SK-N-SH (cell line): ENCODE results near the gene GARNL3. TPM values are rescaled to one million over a fixed set of nuclear protein-coding genes. Genes with fewer than 3 reads are reported as not detected.

Source experiments
- CTCF ChIA-PET: fragments of 300-600, 350-600 bp; formaldehyde crosslinking; extraction: SDS; loops from one replicate; lab custom pipeline; 2021; lab: Yijun Ruan, JAX
- POLR2A ChIA-PET: fragments of 350-600 bp; sonication (Branson Sonifier 250); formaldehyde crosslinking; extraction: SDS; loops from one replicate; lab custom pipeline; 2020; ENCODE audit warnings: antibody characterized with exemption, inconsistent platforms; lab: Yijun Ruan, JAX
- DNase-seq: peaks from one replicate; pipeline ENCODE4 v3.0.0; 2012
- H2AFZ ChIP-seq: fragments of 200-600 bp; sonication (generic); 2 replicates; pipeline ENCODE4 v1.8.1; 2016; ENCODE audit warnings: antibody characterized with exemption, mild to moderate bottlenecking, low read depth
- H3F3A ChIP-seq: fragments of 200-600 bp; sonication (generic); replicated peaks from 2 replicates; pipeline ENCODE3; 2016; ENCODE audit warnings: antibody characterized with exemption, mild to moderate bottlenecking; ENCODE audit not compliant: insufficient read depth
- H3K27ac ChIP-seq, 2 experiments: fragments of 200-500 bp in 1 of 2; fragments of 200-600 bp in 1 of 2; sonication (Bioruptor generic) in 1 of 2; sonication (generic), shearing (Covaris generic) in 1 of 2; 2 replicates each; pipeline versions ENCODE4 v1.5.1 to v1.6.1; 2014 to 2016; ENCODE audit warnings: low read depth in 2 of 2, inconsistent platforms in 1 of 2, low read length in 1 of 2, mild to moderate bottlenecking in 1 of 2, mixed read lengths in 1 of 2
- H3K27me3 ChIP-seq: fragments of 200-600 bp; sonication (generic), shearing (Covaris generic); 2 replicates; pipeline ENCODE4 v1.6.1; 2016; ENCODE audit warnings: mixed run types; ENCODE audit not compliant: insufficient read depth
- H3K36me3 ChIP-seq, 2 experiments: fragments of 200-500 bp in 1 of 2; fragments of 200-600 bp in 1 of 2; sonication (Bioruptor generic) in 1 of 2; sonication (generic) in 1 of 2; replicated peaks in 1 of 2; 2 replicates each; pipeline versions ENCODE3 to v1.5.1; 2014 to 2016; ENCODE audit warnings: low read length in 1 of 2, mild to moderate bottlenecking in 1 of 2; ENCODE audit not compliant: insufficient read depth in 2 of 2, control insufficient read depth in 1 of 2
- H3K4me1 ChIP-seq, 2 experiments: fragments of 200-500 bp in 1 of 2; fragments of 200-600 bp in 1 of 2; sonication (Bioruptor generic) in 1 of 2; sonication (generic), shearing (Covaris generic) in 1 of 2; 2 replicates each; pipeline versions ENCODE4 v1.5.1 to v1.6.1; 2014 to 2016; ENCODE audit warnings: low read depth in 1 of 2, low read length in 1 of 2, mixed run types in 1 of 2; ENCODE audit not compliant: insufficient read depth in 2 of 2, control insufficient read depth in 1 of 2
- H3K4me2 ChIP-seq: fragments of 200-600 bp; sonication (generic), shearing (Covaris generic); 2 replicates; pipeline ENCODE4 v1.6.1; 2017; ENCODE audit warnings: mixed run types
- H3K4me3 ChIP-seq, 2 experiments: fragments of 200-500 bp in 1 of 2; fragments of 200-600 bp in 1 of 2; sonication (Bioruptor generic) in 1 of 2; sonication (generic), shearing (Covaris generic) in 1 of 2; 2 replicates each; pipeline versions ENCODE4 v1.5.1 to v1.8.1; 2014 to 2016; ENCODE audit warnings: low read depth in 2 of 2, inconsistent platforms in 1 of 2, low read length in 1 of 2, mild to moderate bottlenecking in 1 of 2, mixed read lengths in 1 of 2, moderate library complexity in 1 of 2
- H3K79me2 ChIP-seq: fragments of 200-600 bp; sonication (generic); 2 replicates; pipeline ENCODE4 v1.8.1; 2017; ENCODE audit warnings: mild to moderate bottlenecking; ENCODE audit not compliant: insufficient read depth
- H3K9ac ChIP-seq: fragments of 200-600 bp; sonication (generic); 2 replicates; pipeline ENCODE4 v1.6.1; 2017; ENCODE audit warnings: mixed run types
- H3K9me2 ChIP-seq: fragments of 200-600 bp; sonication (generic); 2 replicates; pipeline ENCODE4 v1.6.1; 2017; ENCODE audit warnings: mixed run types
- H3K9me3 ChIP-seq: fragments of 200-600 bp; sonication (generic); 2 replicates; pipeline ENCODE4 v1.6.1; 2017; ENCODE audit warnings: mixed run types, mild to moderate bottlenecking, moderate library complexity
- H4K20me1 ChIP-seq: fragments of 200-600 bp; sonication (generic); 2 replicates; pipeline ENCODE4 v1.6.1; 2017; ENCODE audit warnings: mild to moderate bottlenecking, mixed run types; ENCODE audit not compliant: insufficient read depth
- CTCF ChIP-seq: fragments of 200-600 bp; sonication (generic); IDR thresholded peaks from 2 replicates; pipeline ENCODE4 v1.6.1; 2017; ENCODE audit warnings: antibody characterized with exemption, mild to moderate bottlenecking, moderate library complexity
- ELF1 ChIP-seq: IDR thresholded peaks from 2 replicates; pipeline ENCODE4 v1.4.0; 2012
- FOXM1 ChIP-seq: IDR thresholded peaks from 2 replicates; pipeline ENCODE4 v1.4.0; 2012; ENCODE audit warnings: low read depth, mild to moderate bottlenecking
- GATA2 ChIP-seq: sonication (generic); formaldehyde crosslinking; IDR thresholded peaks from 2 replicates; pipeline ENCODE4 v1.5.0; 2020; ENCODE audit warnings: mild to moderate bottlenecking, missing genetic modification reagents
- MEF2A ChIP-seq: IDR thresholded peaks from 2 replicates; pipeline ENCODE4 v1.4.0; 2012; ENCODE audit warnings: low read depth, borderline replicate concordance
- MXI1 ChIP-seq: IDR thresholded peaks from 2 replicates; pipeline ENCODE4 v1.6.1; 2012; ENCODE audit warnings: mild to moderate bottlenecking, low read depth, low read length, improper control_type of control experiment
- NFIC ChIP-seq: IDR thresholded peaks from 2 replicates; pipeline ENCODE4 v1.4.0; 2012; ENCODE audit warnings: borderline replicate concordance
- PBX3 ChIP-seq: IDR thresholded peaks from 2 replicates; pipeline ENCODE4; 2012
- RAD21 ChIP-seq: IDR thresholded peaks from 2 replicates; pipeline ENCODE4 v1.6.1; 2012; ENCODE audit warnings: mild to moderate bottlenecking, low read length
- RCOR1 ChIP-seq: fragments of 150-350 bp; IDR thresholded peaks from 2 replicates; pipeline ENCODE4 v1.6.1; 2017; ENCODE audit warnings: antibody characterized with exemption, low read length
- REST ChIP-seq: IDR thresholded peaks from 2 replicates; pipeline ENCODE4 v1.6.1; 2012; ENCODE audit warnings: mild to moderate bottlenecking, low read depth, low read length, moderate library complexity
- RXRA ChIP-seq: IDR thresholded peaks from 2 replicates; pipeline ENCODE4 v1.4.0; 2012; ENCODE audit warnings: low read depth, mild to moderate bottlenecking, borderline replicate concordance
- SIN3A ChIP-seq: IDR thresholded peaks from 2 replicates; pipeline ENCODE4 v1.6.1; 2012; ENCODE audit warnings: low read depth, mild to moderate bottlenecking, low read length, moderate library complexity, borderline replicate concordance
- TAF1 ChIP-seq: IDR thresholded peaks from 2 replicates; pipeline ENCODE4 v1.6.1; 2012; ENCODE audit warnings: low read depth, mild to moderate bottlenecking, low read length, moderate library complexity, borderline replicate concordance
- TCF12 ChIP-seq: IDR thresholded peaks from 2 replicates; pipeline ENCODE4 v1.4.0; 2012
- USF1 ChIP-seq: IDR thresholded peaks from 2 replicates; pipeline ENCODE4 v1.4.0; 2012; ENCODE audit warnings: low read depth, borderline replicate concordance
- USF2 ChIP-seq: fragments of 150-350 bp; IDR thresholded peaks from 2 replicates; pipeline ENCODE4 v1.6.1; 2017; ENCODE audit warnings: antibody characterized with exemption, low read length, low read depth, borderline replicate concordance
- YY1 ChIP-seq: IDR thresholded peaks from 2 replicates; pipeline ENCODE4 v1.4.0; 2012; ENCODE audit warnings: low read depth, mild to moderate bottlenecking
- ZBTB33 ChIP-seq: IDR thresholded peaks from 2 replicates; pipeline ENCODE4 v1.4.0; 2012; ENCODE audit warnings: low read depth, borderline replicate concordance
- WGBS: methylation state at CpG from one replicate; pipeline ENCODE4 v1.1.6; 2017; ENCODE audit warnings: low lambda C conversion rate; 5-methylcytosine and 5-hydroxymethylcytosine counted together
- polyA plus RNA-seq, 3 experiments: library from polyadenylated mRNA; depleted of rRNA; stranded (reverse); fragments of >200 nt; gene quantifications; 2 replicates each; pipeline ENCODE4 v1.2.3, GENCODE V29; 2012

Gene GARNL3
- polyA plus RNA-seq, 1 of the 3 experiments (the other 2 are of a cell fraction): 9.1 TPM

GRCh38 chr9:127402401-127403090, 138.0 kb downstream of the GARNL3 start:
- no peaks in the 10 kb centered on the region for H3F3A ChIP-seq
- no peak for DNase-seq
- H3K4me1 ChIP-seq: peaks cover 7 to 20% of the 10 kb centered on the region in 2 experiments; a peak in 1 of 4 replicates
- H2AFZ ChIP-seq: no peak overlapping the region
- CTCF ChIA-PET: interaction anchor here (1.2 to 1.9 kb wide), 2 partner anchors 16 to 188 kb away, joined by 4 read pairs; no protein-coding TSS in a partner anchor
- no peak overlapping the region for H3K4me3 ChIP-seq
- peaks cover 17% of the 10 kb centered on the region for H3K79me2 ChIP-seq
- WGBS: 92% methylated on average over 13 of the region's 18 CpGs
- H3K9me2 ChIP-seq: no peaks in the 10 kb centered on the region
- no peak overlapping the region for H3K9ac ChIP-seq
- no peak overlapping the region for H3K27ac ChIP-seq
- no peak overlapping the region for H3K4me2 ChIP-seq
- H4K20me1 ChIP-seq: peaks cover 6% of the 10 kb centered on the region; the same call in 1 of the 2 replicates
- peaks cover 0 to 20% of the 10 kb centered on the region in 2 experiments for H3K36me3 ChIP-seq
- H3K9me3 ChIP-seq: no peaks in the 10 kb centered on the region
- POLR2A ChIA-PET: no interaction called here
- no peaks in the 10 kb centered on the region for H3K27me3 ChIP-seq
- TF ChIP-seq NFIC (no peak), TAF1 (no peak), RCOR1 (no peak), RAD21 (no peak), TCF12 (no peak), USF1 (no peak), CTCF (no peak), MEF2A (no peak), REST (no peak), FOXM1 (no peak), RXRA (no peak), USF2 (no peak), GATA2 (CRISPR knock-in tag) (no peak), YY1 (no peak), SIN3A (no peak), ZBTB33 (no peak), ELF1 (no peak), MXI1 (no peak), PBX3 (no peak)
